H1 (cell line): ENCODE results near the gene EML1. TPM values are rescaled to one million over a fixed set of nuclear protein-coding genes. Genes with fewer than 3 reads are reported as not detected.

Source experiments
- EGR1 ChIP-seq: IDR thresholded peaks from 2 replicates; pipeline ENCODE4 v1.6.1; 2011; ENCODE audit warnings: low read depth, low read length, borderline replicate concordance
- GABPA ChIP-seq: IDR thresholded peaks from 2 replicates; pipeline ENCODE4 v1.6.1; 2011; ENCODE audit warnings: mild to moderate bottlenecking, low read length, moderate library complexity, borderline replicate concordance; ENCODE audit not compliant: insufficient read depth
- polyA plus RNA-seq, 7 experiments: library from polyadenylated mRNA; depleted of rRNA in 3 of 7; stranded (reverse) in 5 of 7; unstranded in 2 of 7; fragments of >200 nt in 5 of 7; fragments of 200-250 nt in 2 of 7; gene quantifications; 1 replicate in 5 of 7; 2 replicates in 1 of 7; 4 replicates in 1 of 7; pipeline versions ENCODE4 v1.2.1 to v1.2.3, GENCODE V29; 2011 to 2013; ENCODE audit warnings: missing spikeins in 2 of 7, mixed read lengths in 2 of 7
- total RNA-seq: library from RNA; stranded (reverse); fragmentation: NEBNext Ultra II Directional; extraction: Animal tissue kit (Norgen Biotek cat#: 25700); gene quantifications from 2 replicates; pipeline ENCODE4 v1.2.1, GENCODE V29; 2021
- TF ChIP-seq, protein P1 (sequence below): fragments of 300-600 bp; sonication (generic); IDR thresholded peaks from 2 replicates; pipeline ENCODE4 v1.7.1; 2012; ENCODE audit warnings: low read length, moderate library complexity, mild to moderate bottlenecking, inconsistent platforms; ENCODE audit not compliant: insufficient replicate concordance

EML1 gene
- total and polyA plus RNA-seq, 2 of the 8 experiments (the other 6 are each of a cell fraction or from before 2014, with no cell fraction given), result 11.1 to 24.7 TPM

- TF ChIP-seq, protein P1, sequence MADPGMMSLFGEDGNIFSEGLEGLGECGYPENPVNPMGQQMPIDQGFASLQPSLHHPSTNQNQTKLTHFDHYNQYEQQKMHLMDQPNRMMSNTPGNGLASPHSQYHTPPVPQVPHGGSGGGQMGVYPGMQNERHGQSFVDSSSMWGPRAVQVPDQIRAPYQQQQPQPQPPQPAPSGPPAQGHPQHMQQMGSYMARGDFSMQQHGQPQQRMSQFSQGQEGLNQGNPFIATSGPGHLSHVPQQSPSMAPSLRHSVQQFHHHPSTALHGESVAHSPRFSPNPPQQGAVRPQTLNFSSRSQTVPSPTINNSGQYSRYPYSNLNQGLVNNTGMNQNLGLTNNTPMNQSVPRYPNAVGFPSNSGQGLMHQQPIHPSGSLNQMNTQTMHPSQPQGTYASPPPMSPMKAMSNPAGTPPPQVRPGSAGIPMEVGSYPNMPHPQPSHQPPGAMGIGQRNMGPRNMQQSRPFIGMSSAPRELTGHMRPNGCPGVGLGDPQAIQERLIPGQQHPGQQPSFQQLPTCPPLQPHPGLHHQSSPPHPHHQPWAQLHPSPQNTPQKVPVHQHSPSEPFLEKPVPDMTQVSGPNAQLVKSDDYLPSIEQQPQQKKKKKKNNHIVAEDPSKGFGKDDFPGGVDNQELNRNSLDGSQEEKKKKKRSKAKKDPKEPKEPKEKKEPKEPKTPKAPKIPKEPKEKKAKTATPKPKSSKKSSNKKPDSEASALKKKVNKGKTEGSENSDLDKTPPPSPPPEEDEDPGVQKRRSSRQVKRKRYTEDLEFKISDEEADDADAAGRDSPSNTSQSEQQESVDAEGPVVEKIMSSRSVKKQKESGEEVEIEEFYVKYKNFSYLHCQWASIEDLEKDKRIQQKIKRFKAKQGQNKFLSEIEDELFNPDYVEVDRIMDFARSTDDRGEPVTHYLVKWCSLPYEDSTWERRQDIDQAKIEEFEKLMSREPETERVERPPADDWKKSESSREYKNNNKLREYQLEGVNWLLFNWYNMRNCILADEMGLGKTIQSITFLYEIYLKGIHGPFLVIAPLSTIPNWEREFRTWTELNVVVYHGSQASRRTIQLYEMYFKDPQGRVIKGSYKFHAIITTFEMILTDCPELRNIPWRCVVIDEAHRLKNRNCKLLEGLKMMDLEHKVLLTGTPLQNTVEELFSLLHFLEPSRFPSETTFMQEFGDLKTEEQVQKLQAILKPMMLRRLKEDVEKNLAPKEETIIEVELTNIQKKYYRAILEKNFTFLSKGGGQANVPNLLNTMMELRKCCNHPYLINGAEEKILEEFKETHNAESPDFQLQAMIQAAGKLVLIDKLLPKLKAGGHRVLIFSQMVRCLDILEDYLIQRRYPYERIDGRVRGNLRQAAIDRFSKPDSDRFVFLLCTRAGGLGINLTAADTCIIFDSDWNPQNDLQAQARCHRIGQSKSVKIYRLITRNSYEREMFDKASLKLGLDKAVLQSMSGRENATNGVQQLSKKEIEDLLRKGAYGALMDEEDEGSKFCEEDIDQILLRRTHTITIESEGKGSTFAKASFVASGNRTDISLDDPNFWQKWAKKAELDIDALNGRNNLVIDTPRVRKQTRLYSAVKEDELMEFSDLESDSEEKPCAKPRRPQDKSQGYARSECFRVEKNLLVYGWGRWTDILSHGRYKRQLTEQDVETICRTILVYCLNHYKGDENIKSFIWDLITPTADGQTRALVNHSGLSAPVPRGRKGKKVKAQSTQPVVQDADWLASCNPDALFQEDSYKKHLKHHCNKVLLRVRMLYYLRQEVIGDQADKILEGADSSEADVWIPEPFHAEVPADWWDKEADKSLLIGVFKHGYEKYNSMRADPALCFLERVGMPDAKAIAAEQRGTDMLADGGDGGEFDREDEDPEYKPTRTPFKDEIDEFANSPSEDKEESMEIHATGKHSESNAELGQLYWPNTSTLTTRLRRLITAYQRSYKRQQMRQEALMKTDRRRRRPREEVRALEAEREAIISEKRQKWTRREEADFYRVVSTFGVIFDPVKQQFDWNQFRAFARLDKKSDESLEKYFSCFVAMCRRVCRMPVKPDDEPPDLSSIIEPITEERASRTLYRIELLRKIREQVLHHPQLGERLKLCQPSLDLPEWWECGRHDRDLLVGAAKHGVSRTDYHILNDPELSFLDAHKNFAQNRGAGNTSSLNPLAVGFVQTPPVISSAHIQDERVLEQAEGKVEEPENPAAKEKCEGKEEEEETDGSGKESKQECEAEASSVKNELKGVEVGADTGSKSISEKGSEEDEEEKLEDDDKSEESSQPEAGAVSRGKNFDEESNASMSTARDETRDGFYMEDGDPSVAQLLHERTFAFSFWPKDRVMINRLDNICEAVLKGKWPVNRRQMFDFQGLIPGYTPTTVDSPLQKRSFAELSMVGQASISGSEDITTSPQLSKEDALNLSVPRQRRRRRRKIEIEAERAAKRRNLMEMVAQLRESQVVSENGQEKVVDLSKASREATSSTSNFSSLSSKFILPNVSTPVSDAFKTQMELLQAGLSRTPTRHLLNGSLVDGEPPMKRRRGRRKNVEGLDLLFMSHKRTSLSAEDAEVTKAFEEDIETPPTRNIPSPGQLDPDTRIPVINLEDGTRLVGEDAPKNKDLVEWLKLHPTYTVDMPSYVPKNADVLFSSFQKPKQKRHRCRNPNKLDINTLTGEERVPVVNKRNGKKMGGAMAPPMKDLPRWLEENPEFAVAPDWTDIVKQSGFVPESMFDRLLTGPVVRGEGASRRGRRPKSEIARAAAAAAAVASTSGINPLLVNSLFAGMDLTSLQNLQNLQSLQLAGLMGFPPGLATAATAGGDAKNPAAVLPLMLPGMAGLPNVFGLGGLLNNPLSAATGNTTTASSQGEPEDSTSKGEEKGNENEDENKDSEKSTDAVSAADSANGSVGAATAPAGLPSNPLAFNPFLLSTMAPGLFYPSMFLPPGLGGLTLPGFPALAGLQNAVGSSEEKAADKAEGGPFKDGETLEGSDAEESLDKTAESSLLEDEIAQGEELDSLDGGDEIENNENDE, result no peak
- TF ChIP-seq GABPA (no peak), EGR1 (no peak)
Observed at GRCh38 chr14:99792210-99792535, 1.0 kb upstream of the EML1 start (continued).
